ENCODE measurements around the gene CHRNA5.
A peak's percentile ranks its signal among the peaks of the same experiment; 100 is the strongest.
"Not testable (repeated sequence)": the region's sequence is repeated elsewhere in the genome, so short reads cannot be mapped to it uniquely, and the experiment has no call there.

Gene CHRNA5

DNA sequence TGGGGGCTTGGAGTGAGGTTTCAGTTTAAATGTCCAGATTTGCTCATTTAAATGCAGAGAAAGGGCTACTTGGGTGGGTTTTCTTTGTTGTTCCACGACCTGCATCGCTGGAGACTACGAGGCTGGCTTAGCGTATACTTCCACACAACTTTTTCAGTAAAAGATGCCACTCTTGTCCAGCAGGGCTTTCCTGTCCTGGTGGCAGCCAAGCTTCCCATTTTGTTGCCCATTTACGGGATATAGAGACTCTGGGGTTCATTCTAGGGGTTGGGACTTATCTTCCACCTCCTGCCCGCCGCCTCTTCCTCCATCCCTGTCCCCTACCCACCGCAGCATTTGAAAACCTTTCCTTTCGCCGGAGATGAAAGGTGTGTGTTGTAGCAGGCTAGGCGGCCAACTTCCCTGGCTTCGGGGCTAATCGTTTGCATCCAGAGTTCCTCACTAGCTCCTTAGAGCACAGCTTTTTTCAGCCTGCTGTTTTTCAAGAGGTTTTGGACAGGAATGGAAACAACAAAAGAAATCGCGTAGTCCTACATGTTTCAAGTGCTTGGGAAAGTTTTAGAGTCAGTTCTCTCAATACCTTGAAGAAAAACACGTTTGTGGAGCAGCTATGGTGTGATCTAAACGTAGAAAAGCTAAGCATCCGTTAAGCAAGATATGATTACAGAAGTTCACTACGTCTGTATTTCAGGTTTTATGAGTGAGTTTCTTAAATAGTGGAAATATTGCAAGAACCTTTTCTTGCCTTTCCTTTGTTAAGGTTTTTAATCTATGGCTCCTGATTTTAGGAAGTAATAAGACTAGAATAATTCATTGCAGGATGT is 843 bp downstream of the CHRNA5 start:
- DNase-seq: peak; percentile 41

DNA sequence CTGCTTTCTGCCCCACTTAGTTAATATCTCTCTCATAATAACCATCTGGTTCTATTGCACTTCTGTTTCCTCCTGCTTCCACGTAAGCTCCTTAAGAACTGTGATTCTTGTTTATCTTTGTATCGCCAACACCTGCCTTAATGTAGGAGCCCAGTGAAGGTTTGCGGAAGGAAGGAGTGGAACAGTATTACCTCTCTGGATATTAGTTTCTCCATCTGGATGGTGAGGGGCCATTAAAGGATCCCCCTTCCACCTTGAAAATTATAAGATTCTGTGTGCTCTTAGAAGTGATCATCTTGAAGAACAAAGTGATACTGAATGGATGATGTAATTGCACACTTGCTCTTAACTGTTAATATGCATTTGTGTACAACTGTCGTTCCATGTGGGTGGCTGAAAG is 2.2 kb downstream of the CHRNA5 start:
- no peak for DNase-seq

DNA sequence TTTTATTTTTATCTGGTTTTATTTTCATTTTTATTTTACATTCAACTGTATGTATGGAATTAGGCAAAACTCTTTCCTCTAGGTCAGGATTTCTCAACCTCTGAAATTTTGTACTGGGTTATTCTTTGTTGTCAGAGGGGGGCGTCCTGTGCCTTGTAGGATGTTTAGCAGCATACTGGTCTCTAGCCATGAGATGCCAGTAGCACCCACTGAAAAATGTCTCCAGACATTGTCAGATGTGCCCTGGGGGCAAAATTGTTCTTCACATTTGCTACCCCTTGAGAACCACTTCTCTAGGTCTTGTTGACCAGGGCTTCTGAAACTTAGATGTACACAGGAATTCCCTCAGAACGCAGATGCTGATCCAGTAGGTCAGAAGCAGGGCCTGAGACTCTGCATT is 5.4 kb downstream of the CHRNA5 start:
- peak; percentile 29 for DNase-seq

DNA sequence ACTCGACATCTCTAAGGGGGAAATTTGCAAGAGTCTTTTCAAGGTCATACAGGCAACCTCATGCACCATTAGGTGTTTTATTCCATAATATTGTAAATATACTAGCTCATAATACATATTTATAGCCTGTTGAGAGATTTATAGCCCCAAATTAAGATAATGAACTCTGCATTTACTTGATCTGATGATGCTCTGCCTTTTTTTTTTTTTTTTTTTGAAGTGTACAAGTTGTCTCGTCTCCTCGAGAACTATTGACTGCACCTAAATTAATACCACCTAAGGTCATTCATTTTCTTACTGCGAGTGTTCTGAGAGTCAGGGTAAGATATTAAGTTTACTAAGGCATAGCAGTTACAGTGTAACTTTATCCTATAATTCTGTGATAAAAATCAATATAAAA is 6.1 kb downstream of the CHRNA5 start:
- DNase-seq: no peak

DNA sequence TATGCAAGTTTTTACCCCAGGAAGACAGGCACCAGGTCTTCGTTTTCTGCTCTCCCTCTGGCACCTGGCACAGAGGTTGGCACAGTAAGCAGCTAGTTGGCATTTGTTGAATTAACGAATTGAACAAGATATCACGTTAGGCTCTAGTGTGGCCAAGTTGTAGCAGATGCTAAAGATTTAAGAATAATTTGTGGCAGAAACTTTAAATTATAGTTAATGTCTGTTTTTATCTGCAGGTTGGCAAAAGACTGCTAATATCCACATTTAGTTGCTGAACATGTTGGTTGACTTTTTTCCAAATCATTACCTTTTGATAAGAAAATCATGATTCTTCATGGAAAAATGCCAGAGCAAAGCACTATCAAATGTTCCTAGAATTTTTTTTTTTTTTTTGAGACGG is 8.1 kb downstream of the CHRNA5 start:
- no peak for DNase-seq

DNA sequence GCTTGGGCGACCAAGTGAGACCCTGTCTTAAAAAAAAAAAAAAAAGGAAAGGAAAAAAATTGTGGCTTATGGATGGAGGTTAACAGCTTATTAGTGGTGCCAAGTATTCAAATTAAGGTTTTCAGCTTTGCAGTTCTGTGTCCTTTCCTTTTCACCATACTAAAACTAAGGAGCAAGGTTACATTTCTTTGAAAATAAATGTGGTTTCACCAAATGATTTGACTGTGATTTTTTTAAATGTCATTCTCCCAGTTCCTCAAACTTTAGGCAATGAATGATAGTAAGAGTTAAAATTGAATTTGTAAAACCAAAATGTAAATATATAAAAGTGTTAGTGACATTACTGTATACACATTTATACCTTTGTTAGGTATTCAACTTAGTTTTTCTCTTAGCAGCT is 9.6 kb downstream of the CHRNA5 start:
- DNase-seq: no peak

DNA sequence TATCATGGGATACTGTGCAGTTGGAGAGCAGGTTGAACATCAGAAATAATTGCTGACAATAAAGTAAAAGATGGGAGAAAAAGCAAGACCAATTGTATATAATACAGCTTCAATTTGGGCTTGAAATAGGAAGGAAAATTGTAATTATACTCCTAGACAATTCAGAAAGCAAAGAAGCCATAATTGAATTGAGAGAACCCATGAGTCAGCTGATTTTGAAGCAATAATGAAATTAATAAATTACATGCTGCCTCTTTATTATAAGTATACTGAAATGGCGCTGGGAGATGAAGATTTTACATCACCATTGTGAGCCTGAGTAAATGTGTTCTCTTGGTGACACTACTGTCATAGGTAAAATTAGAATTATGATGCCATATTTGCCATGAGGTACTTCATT is 32.3 kb downstream of the CHRNA5 start:
- no peak for DNase-seq

DNA sequence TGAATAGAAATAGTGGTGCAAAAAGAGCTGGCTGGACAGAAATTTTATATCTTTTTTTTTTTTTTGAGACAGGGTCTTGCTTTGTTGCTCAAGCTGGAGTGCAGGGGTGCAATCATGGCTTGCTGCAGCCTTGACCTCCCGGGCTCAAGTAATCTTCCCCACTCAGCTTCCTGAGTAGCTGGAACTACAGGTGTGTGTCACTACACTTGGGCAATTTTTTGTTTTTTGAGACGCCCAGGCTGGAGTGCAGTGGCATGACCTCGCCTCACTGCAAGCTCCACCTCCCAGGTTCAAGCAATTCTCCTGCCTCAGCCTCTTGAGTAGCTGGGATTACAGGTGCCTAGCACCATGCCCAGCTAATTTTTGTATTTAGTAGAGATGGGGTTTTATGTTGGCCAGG is 33.0 kb downstream of the CHRNA5 start:
- no peak for DNase-seq

DNA sequence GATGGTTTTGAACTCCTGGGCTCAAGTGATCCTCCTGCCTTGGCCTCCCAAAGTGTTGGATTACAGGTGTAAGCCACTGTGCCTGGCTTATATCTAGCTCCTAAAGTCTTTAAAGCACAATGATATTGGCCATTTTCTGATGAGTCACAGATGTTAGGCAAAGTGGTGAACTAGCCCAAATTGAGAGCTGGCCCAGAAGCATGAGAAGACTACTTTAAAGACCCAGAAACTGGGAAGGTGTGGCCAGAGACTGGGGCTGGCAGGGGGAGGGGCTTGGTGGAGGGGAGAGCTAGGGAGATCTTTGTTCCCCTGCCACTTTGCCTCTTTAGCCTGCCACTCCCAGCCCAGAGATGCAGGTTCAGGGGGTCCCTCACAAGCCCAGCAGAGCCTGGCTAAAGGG is 33.9 kb downstream of the CHRNA5 start:
- DNase-seq: peak; percentile 27

DNA sequence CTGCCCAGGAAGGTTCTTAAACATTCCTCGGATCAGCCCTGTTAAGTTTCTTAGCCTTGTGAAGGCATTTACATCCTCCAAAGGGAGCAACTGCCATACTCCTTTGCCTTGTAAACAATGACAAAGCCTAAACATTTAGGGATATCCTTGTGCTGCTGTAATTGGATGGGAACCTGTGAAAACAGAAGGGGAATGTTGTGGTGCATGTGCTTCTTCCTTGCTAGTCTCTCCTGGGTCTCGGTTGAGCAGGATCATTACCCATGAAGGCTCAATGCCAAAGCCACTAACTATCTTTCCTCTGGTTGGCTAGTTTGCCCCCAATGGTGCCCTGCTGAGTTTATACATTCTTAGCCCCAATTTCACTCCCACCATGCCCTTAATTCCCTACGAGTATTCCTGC is 38.1 kb downstream of the CHRNA5 start:
- DNase-seq: no peak

DNA sequence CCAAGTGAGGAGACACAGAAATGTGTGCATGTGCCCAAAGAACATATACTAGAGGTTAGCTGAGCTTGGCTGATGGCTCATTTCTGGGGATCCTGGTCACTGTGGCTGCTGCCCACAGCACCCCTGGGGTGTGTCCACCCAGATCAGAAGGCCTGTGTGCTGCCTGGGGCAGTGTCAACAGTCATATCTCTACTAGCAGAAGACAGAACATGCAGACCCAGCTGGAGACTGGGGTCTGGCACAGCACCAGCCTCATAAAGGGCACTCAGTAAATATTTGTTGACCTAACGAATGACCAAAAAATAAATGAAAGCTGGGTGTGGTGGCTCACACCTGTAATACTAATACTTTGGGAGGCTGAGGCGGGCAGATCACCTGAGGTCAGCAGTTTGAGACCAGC is 39.1 kb downstream of the CHRNA5 start:
- DNase-seq: no peak

DNA sequence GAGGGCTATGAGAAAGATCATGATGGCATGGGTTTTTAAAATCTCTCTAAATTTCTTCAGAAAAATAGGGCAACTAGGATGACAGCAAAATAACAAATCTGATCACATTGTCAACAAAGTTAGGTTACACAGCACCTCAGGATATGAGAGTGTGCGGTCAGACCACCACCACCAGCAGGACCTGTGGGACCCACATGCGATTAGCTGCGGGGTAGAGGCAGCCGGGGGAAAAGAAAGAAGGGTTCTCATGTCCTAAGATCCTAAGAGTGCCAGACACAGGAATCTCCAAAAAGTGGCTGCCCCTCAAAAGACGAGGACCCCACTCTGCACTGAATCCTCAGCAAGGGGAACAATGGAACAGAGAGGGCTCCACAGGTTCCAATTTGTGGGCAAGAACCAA is 39.9 kb downstream of the CHRNA5 start:
- no peak for DNase-seq

DNA sequence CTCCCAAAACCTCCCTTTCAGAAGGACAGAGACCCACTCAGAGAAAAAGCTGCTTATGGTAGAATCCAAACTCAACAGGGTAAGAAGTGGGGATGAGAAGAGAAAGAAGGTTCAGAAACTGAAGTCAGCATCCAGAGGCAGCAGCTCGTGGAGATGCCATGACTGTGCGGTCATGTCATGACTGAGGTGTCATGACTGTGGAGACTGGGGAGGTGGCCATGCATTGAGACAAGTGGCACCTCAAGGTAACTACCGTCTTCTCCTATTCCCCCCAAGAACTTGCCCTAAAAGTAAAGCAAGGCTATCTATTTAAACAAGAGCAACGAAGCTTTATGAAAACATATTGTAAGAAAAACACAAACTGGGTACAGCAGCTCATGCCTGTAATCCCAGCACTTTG is 40.4 kb downstream of the CHRNA5 start:
- no peak for DNase-seq

DNA sequence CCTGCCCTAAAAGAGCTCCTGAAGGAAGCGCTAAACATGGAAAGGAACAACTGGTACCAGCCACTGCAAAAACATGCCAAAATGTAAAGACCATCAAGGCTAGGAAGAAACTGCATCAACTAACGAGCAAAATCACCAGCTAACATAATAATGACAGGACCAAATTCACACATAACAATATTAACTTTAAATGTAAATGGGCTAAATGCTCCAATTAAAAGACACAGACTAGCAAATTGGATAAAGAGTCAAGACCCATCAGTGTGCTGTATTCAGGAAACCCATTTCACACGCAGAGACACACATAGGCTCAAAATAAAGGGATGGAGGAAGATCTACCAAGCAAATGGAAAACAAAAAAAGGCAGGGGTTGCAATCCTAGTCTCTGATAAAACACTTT is 44.2 kb downstream of the CHRNA5 start:
- not testable (repeated sequence) for DNase-seq

DNA sequence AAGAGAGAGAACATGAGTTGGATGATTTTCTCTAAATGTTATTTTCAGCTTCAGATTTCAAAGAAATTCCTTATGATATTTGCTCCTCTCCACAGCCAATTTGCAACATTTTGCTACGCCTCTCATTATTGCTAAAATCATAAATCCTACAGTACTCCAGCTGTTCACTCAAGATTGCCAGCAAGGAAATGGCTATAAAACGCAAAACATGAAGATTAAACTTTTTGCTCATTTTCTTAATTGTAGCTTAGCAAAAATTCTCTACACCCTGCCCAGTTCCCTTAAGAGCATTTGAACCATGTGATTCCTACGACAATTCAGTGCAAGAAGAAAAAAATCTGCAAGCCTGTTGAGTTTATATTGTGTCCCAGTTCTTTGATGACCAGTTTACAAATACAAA is 48.7 kb downstream of the CHRNA5 start:
- no peak for DNase-seq

DNA sequence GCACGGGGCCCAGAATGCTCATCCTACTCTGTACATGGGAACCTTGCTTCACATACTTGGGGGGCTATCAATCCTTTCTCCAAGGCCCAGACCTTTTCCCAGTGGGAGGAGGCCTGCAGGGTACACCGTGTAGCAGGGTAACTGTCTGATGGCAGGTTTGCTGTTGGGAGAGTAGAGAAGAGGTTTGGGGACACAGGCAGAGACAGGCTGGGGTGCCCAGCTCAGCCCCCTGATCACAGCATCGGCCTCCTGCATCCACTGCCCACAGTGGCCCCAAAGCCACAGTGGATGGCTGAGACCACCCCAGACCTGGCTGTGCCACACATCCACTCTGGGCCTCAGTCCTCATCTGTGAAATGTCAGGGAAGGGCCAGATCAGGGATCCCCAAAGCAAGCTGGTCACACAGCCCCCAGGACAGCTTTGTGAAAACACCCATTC is 49.9 kb downstream of the CHRNA5 start:
- DNase-seq: no peak

DNA sequence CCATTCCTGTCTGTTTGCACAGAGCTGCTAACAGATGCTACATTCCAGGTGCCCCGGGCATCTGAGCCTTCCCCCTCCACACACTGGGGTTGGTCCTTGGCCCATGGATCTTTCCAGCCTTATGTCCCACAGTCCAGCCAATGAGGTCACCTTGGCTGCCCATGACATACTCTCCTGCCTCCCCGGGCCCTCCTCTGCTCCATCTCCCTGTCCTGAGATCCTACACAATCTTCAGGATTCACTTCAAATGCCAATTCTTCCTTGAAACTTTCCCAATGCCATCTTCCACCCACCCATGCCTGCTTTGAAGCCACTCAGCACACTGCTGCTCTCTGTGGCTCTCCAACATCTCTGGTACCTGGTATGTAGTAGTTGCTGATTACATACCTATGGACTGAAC is 51.2 kb downstream of the CHRNA5 start:
- DNase-seq: no peak

DNA sequence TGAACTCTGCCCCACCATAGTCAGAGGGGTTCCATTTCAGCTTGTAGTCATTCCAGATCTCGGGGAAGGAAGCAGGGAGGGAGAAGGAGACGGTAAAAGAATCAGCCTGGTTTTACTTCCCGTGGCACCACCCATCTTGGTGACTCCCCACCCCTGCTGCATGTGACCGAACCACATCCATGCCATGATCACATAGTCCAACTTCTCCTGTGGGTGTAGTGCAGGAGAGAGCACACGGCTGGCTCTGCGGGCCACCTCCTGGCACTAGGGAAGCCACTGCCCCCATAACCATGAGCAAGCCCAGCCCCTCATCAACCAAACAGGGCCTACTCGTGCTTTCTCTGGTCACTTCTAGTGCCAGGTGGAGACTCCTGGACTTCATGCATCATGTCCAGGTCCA is 51.8 kb downstream of the CHRNA5 start:
- no peak for DNase-seq

DNA sequence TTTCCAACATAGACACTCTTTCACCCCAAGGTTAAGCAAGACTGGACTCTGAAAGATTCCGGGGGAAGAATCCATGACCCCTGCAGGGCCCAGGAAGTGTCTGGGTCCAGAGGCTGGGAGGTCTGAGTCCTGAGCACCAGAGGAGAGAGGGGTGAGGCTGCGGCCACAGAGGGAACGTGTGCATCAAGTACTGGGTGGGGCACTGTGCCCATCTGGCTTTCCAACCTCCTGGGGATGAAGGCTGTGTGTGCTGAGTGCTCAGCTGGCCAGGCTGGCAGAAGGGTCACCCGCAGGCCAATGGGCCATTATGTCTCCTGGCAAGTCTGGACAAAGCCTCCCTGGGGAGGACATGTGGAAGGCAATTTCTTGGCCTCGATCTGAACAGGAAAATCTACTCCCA is 52.2 kb downstream of the CHRNA5 start:
- DNase-seq: no peak

DNA sequence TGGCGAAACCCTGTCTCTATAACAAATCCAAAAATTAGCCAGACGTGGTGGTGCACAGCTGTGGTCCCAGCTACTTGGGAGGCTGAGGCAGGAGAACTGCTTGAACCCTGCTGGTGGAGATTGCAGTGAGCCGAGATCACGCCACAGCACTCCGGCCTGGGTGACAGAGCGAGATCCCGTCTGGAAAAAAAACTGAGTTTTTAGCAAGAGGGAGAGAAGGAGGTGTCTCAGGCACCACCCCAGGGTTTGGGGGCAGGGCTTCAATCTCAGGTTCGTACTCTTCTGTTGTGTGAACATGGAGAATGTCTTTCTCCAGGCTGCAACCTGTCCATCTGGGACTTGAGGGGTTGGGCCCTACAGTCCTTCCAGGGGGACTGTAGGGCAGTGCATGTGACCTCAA is 52.7 kb downstream of the CHRNA5 start:
- no peak for DNase-seq

DNA sequence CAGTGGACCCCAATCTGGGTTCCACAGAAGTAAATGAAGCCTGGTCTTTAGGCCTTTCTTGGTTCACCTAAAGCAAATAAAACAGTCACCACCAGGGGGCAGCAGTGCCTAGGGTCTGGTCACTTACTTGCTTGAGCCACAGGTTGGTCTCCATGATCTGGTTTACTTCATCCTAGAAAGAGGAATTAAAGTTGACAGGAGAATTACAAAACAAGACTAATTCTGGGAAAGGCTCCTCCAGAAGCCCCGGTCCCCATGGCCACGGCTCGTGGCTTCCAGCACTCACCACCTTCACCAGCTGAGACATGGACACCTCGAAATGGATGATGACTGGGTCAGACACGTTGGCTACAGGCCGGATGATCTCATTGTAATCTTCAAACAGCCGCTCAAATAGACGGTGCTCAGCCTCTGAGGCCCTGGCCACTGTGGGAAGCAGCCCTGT is 53.2 kb downstream of the CHRNA5 start:
- peak; percentile 91 for DNase-seq

DNA sequence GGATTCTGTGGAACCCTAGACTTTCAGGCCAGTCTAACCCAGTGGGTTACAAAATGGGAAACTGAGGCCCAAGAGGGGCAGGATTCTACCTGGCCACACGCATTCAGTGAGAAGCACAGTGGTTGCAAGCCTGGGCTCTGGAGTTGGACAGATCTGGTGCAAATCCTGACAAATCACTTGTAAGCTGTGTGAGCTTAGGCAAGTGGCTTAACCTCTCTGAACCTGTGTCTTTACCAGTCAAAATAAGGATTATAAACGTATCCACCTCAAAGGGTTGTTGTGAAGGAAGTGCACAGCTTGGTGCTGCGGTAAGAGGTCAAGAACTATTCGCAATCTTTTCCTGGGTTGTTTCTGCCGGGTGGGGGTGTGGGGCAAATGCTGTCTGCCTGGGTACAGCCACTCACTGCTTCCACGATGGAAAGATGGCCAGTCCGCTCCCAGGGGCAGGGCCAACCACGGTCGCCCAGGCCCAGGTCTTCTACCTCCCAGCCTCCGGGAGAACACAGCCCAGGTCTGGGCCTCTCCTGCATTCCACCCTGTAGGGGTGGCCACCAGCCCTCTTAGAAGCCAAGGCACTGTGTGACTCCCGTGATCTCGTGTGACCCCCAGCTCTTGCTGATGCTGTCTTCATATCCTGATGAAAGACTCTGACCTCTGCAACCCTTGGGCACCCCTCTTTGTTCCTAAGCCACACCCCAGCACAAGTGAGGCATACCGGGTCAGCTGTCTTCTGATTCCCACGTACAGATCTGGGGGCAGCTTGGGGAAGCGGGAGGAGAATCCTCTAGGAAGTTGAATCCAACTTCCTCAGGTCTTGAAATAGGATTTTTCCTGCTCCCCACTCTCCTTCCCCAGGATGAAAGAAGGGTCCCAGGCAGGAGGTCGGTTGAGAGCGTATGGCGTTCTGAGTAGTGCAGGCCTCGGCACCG is 54.0 kb downstream of the CHRNA5 start:
- no peak for DNase-seq

DNA sequence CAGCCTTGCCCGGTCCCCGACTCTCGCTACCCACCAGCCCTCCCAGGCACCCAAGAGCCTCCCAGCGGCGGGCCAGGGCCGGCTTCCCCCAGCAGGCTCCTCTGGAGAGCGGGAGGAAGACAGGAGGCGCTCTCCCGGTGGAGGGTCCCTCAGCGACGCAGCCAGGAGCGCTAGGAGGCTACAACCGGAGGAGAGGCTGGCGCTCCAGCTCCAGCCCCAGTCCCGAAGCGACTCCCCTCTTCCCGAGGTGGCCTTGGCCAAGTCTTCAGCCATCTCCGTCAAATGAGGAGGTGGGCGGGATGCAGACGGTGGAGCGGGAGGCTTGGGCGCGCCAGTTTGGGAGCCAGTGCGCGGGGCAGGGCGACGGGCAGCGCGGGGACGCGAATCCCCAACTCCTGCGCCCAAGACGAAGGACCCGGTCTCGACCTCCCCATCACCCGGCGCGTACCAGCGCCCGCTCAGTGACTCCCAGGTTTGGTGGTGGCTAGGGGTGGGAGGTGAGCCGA is 54.8 kb downstream of the CHRNA5 start:
- DNase-seq: peak; percentile 36

All from hematopoietic multipotent progenitor cell treated with erythropoietin and hydrocortisone succinate and interleukin-3 and kit ligand, for 4 days (in vitro differentiated cells).